Measurements from ENCODE around the gene RAB11FIP4.

The RAB11FIP4 gene

DNA sequence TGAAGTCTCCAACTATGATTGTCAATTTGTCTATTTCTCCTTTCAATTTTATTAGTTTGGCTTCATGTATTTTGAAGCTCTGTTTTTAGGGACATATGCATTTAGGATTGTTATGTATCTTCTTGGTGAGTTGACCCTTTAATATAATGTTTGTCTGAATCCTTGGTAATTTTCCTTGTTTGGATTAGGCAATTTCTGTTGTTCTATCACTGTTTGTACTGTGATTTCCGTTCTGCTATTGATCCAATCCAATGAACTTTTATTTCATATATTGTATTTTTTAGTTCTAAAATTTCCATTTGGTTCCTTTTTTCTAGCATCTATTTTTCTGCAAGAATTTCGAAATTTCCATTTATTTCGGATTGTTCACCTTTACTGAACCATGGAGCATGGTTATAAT, 31.0 kb downstream of the RAB11FIP4 start:
- in situ Hi-C loops (cut with MboI; ENCODE audit: low pct_unique_long_range_greater_than_20kb, low sequenced_read_pairs, unreplicated experiment), result no loop called here
- DNase-seq (ENCODE audit: low spot score), result no peak
- TF ChIP-seq, protein P1, sequence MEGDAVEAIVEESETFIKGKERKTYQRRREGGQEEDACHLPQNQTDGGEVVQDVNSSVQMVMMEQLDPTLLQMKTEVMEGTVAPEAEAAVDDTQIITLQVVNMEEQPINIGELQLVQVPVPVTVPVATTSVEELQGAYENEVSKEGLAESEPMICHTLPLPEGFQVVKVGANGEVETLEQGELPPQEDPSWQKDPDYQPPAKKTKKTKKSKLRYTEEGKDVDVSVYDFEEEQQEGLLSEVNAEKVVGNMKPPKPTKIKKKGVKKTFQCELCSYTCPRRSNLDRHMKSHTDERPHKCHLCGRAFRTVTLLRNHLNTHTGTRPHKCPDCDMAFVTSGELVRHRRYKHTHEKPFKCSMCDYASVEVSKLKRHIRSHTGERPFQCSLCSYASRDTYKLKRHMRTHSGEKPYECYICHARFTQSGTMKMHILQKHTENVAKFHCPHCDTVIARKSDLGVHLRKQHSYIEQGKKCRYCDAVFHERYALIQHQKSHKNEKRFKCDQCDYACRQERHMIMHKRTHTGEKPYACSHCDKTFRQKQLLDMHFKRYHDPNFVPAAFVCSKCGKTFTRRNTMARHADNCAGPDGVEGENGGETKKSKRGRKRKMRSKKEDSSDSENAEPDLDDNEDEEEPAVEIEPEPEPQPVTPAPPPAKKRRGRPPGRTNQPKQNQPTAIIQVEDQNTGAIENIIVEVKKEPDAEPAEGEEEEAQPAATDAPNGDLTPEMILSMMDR (IDR thresholded peaks at IDR 0.05; ENCODE audit: extremely low read depth, insufficient read depth, missing control alignments), result no peak

DNA sequence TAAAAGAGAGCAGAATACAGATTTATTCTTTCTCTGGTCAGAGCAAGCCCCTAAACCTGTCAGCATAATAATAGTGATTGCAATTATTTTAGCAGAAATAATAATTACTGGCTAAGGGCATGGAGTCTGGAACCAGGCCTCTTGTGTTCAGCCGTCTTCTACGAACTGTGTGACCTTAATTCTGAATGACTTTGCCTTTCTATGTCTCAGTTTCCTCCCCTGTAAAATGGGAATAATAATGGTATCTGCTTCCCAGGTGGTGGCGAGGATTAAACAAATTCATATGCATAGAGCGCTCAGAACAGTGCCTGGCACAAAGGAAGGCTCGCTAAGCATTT, 33.4 kb downstream of the RAB11FIP4 start:
- in situ Hi-C loops (cut with MboI; ENCODE audit: low pct_unique_long_range_greater_than_20kb, low sequenced_read_pairs, unreplicated experiment), result loop anchor here (25.0 kb wide), 1 partner anchor 412 kb away; no protein-coding TSS in a partner anchor
- TF ChIP-seq, protein P1 (IDR thresholded peaks at IDR 0.05; ENCODE audit: extremely low read depth, insufficient read depth, missing control alignments), result no peak
- DNase-seq (ENCODE audit: low spot score), result no peak

DNA sequence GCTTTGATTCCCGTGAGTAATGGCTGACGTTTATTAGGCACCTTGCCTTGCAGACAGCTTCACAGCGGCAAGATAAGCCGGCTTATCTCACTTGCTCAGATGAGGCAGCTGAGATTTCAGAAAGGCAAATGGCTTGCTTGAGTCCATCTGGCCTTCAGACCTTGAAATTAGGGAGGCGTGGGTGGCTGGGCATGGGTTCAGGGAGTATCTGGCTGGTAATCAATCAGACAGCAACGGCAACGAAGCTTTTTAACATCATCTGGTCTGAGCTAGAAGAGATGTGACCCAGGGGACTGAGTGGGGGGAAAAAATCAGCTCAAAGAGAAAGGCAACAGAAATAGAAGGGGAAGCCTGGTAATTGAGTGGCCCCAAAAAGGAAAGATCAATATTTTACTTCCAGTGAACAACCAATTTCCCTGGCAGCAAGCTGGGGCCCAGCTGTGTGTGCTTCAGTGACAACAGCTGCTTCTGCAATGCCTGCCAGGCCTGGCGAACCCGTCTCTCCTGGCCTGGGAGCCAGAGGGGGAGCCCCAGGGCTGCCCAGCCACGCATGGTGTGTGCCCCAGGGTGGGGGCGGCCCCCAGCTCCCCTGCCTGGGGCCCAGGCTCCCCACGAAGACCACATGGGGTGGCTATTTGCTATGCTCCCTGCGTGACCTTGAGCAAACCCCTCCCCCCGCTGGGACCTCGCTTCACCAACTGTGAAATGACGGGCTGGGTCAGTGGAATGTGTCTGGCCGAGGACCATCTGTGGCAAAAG, 34.0 kb downstream of the RAB11FIP4 start:
- TF ChIP-seq, protein P1 (IDR thresholded peaks at IDR 0.05; ENCODE audit: extremely low read depth, insufficient read depth, missing control alignments), result no peak
- DNase-seq (ENCODE audit: low spot score), result no peak
- in situ Hi-C loops (cut with MboI; ENCODE audit: low pct_unique_long_range_greater_than_20kb, low sequenced_read_pairs, unreplicated experiment), result loop anchor here (25.0 kb wide), 1 partner anchor 412 kb away; no protein-coding TSS in a partner anchor

DNA sequence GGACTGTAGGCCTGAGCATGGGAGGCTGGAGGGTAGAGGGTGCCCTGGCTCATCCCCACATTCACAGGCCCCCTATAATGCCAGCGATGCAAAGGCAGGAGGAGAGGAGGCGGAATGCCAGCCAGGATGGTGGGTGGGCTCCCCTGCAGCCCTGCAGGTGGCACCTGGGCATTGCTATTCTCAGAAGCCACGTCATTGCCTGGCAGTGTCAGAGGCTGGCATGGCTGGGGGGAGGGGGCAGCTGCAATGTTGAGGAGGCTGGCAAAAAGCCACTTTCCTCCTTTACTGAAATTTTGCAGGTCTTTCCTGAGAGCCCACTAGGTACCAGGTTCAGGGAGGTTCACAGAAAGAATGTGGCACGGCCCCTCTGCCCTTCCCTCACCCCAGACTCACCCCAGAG, 36.2 kb downstream of the RAB11FIP4 start:
- TF ChIP-seq, protein P1 (IDR thresholded peaks at IDR 0.05; ENCODE audit: extremely low read depth, insufficient read depth, missing control alignments), result no peak
- in situ Hi-C loops (cut with MboI; ENCODE audit: low pct_unique_long_range_greater_than_20kb, low sequenced_read_pairs, unreplicated experiment), result loop anchor here (25.0 kb wide), 1 partner anchor 410 kb away; no protein-coding TSS in a partner anchor

DNA sequence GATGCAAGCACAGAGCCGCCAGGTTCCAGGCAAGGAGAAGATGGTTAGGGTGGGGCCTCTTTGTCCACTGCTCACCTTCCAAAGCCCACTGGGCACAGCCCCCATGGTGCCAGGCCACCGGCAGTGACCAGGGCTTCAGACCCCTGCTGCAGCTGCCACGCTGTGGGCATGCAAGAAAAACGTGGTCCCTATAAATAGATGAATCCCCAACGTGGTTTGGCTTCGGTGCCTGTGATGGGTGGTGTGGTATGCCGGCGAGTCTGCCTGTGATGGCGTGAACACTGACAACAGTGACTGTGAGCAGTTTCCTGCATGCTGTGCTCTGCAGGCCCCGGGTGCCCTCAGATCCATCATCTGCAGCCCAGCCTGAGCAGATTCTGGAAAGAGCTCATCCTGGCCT, 36.6 kb downstream of the RAB11FIP4 start:
- in situ Hi-C loops (cut with MboI; ENCODE audit: low pct_unique_long_range_greater_than_20kb, low sequenced_read_pairs, unreplicated experiment), result loop anchor here (25.0 kb wide), 1 partner anchor 409 kb away; no protein-coding TSS in a partner anchor
- DNase-seq (ENCODE audit: low spot score), result no peak
- TF ChIP-seq, protein P1 (IDR thresholded peaks at IDR 0.05; ENCODE audit: extremely low read depth, insufficient read depth, missing control alignments), result no peak

More for the DNA sequence above, 36.2 kb downstream of the RAB11FIP4 start:
- no peak for DNase-seq (ENCODE audit: low spot score)

DNA sequence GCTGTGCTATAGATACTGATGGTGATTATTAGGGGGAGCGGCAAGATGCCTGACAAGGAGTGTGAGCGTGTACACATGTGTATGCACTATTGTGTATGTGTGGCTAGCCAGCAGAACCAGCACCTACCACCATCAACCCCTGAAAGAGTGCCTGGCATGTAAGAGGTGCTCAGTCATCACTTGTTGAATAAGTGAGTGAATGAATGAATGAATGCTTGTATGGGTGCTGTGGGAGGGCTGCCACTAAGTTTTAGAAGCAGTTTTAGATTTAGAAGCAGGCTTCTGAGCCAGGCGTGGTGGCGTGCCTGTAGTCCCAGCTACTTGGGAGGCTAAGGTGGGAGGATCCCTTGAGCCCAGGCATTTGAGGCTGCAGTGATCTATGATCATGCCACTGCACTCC, 37.0 kb downstream of the RAB11FIP4 start:
- no peak for DNase-seq (ENCODE audit: low spot score)
- TF ChIP-seq, protein P1 (IDR thresholded peaks at IDR 0.05; ENCODE audit: extremely low read depth, insufficient read depth, missing control alignments), result no peak
- in situ Hi-C loops (cut with MboI; ENCODE audit: low pct_unique_long_range_greater_than_20kb, low sequenced_read_pairs, unreplicated experiment), result loop anchor here (25.0 kb wide), 1 partner anchor 409 kb away; no protein-coding TSS in a partner anchor
